IMR-90 (cell line): ENCODE measurements around the gene MRPL9. TPM values are rescaled to one million over a fixed set of nuclear protein-coding genes. Genes with fewer than 3 reads are reported as not detected.
"Not testable (repeated sequence)": the region's sequence is repeated elsewhere in the genome, so short reads cannot be mapped to it uniquely, and the experiment has no call there.

ENCODE experiments used
- ATAC-seq: fragments of 200-7000 bp; cut with Tn5 transposase; 2 replicates; pipeline ENCODE4 v1.9.1; 2020; ENCODE audit warnings: low read depth, mild to moderate bottlenecking, moderate library complexity
- BruUV-seq: library from RNA; stranded (reverse); fragments of 400-500 nt; replicated peaks from 2 replicates; lab custom pipeline; 2021; lab: Mats Ljungman, UMichigan
- CTCF ChIA-PET: fragments of 300-600 bp; formaldehyde crosslinking; extraction: SDS; loops from one replicate; lab custom pipeline; 2021; ENCODE audit warnings: antibody characterized with exemption; lab: Yijun Ruan, JAX
- POLR2A ChIA-PET: fragments of 300-600 bp; sonication (Branson Sonifier 250); formaldehyde crosslinking; loops from one replicate; lab custom pipeline; 2022; ENCODE audit warnings: antibody characterized with exemption; ENCODE audit not compliant: unreplicated experiment; lab: Charles Lee
- DNase-seq: peaks from one replicate; pipeline ENCODE4 v3.0.0; 2013
- H2AFZ ChIP-seq: replicated peaks from 2 replicates; pipeline ENCODE3; 2013; ENCODE audit warnings: low read length, mild to moderate bottlenecking; ENCODE audit not compliant: poor library complexity
- H2AK5ac ChIP-seq: 2 replicates; pipeline ENCODE4 v1.6.1; 2013; ENCODE audit warnings: low read depth, low read length, inconsistent platforms
- H2AK9ac ChIP-seq: replicated peaks from 2 replicates; pipeline ENCODE3; 2013; ENCODE audit warnings: mild to moderate bottlenecking, low read depth, low read length, moderate library complexity; ENCODE audit not compliant: poor library complexity
- H2BK120ac ChIP-seq: 2 replicates; pipeline ENCODE4 v1.6.1; 2013; ENCODE audit warnings: low read depth, low read length, inconsistent platforms
- H2BK15ac ChIP-seq: 3 replicates; pipeline ENCODE4 v1.6.1; 2013; ENCODE audit warnings: low read depth, low read length, inconsistent platforms
- H2BK20ac ChIP-seq: 2 replicates; pipeline ENCODE4 v1.6.1; 2013; ENCODE audit warnings: low read depth, mild to moderate bottlenecking, inconsistent platforms, low read length, moderate library complexity
- H2BK5ac ChIP-seq: 2 replicates; pipeline ENCODE4 v1.6.1; 2013; ENCODE audit warnings: mild to moderate bottlenecking, low read depth, low read length, inconsistent platforms; ENCODE audit not compliant: poor library complexity, severe bottlenecking
- H3K14ac ChIP-seq: replicated peaks from 2 replicates; pipeline ENCODE4 v1.6.1; 2013; ENCODE audit warnings: low read depth, low read length, inconsistent platforms
- H3K18ac ChIP-seq: 2 replicates; pipeline ENCODE4 v1.6.1; 2013; ENCODE audit warnings: low read depth, low read length, control low read depth
- H3K23ac ChIP-seq: 2 replicates; pipeline ENCODE4 v1.6.1; 2013; ENCODE audit warnings: low read depth, low read length, inconsistent platforms
- H3K27ac ChIP-seq: 2 replicates; pipeline ENCODE4 v1.5.1; 2013; ENCODE audit warnings: mild to moderate bottlenecking, control low read depth, low read length; ENCODE audit not compliant: insufficient read depth
- H3K27me3 ChIP-seq: 2 replicates; pipeline ENCODE4 v1.6.1; 2013; ENCODE audit warnings: low read length; ENCODE audit not compliant: control insufficient read depth, insufficient read depth
- H3K36me3 ChIP-seq: 2 replicates; pipeline ENCODE4 v1.6.1; 2013; ENCODE audit warnings: low read length, mixed read lengths; ENCODE audit not compliant: control insufficient read depth, insufficient read depth
- H3K4ac ChIP-seq: 2 replicates; pipeline ENCODE4 v1.6.1; 2013; ENCODE audit warnings: low read depth, low read length, inconsistent platforms
- H3K4me1 ChIP-seq: 2 replicates; pipeline ENCODE4 v1.6.1; 2013; ENCODE audit warnings: low read length, mixed read lengths; ENCODE audit not compliant: control insufficient read depth, insufficient read depth
- H3K4me2 ChIP-seq: 2 replicates; pipeline ENCODE4 v1.6.1; 2013; ENCODE audit warnings: low read depth, mild to moderate bottlenecking, control low read depth, low read length, moderate library complexity
- H3K4me3 ChIP-seq: 2 replicates; pipeline ENCODE4 v1.5.1; 2013; ENCODE audit warnings: low read depth, mild to moderate bottlenecking, control low read depth, low read length, moderate library complexity; ENCODE audit not compliant: insufficient read depth
- H3K56ac ChIP-seq: 2 replicates; pipeline ENCODE4 v1.6.1; 2013; ENCODE audit warnings: low read length, inconsistent platforms; ENCODE audit not compliant: insufficient read depth; ENCODE audit errors: extremely low read depth
- H3K79me1 ChIP-seq, 2 experiments: 2 replicates each; pipeline ENCODE4 v1.6.1; 2013; ENCODE audit warnings: low read length in 2 of 2, inconsistent platforms in 1 of 2, low read depth in 1 of 2
- H3K9ac ChIP-seq: 2 replicates; pipeline ENCODE4 v1.6.1; 2013; ENCODE audit warnings: low read depth, low read length, control low read depth
- H3K9me1 ChIP-seq: 2 replicates; pipeline ENCODE4 v1.6.1; 2013; ENCODE audit warnings: low read length, inconsistent platforms; ENCODE audit not compliant: insufficient read depth
- H3K9me3 ChIP-seq: 2 replicates; pipeline ENCODE4 v1.6.1; 2013; ENCODE audit warnings: low read length; ENCODE audit not compliant: control insufficient read depth, insufficient read depth
- H4K20me1 ChIP-seq: 2 replicates; pipeline ENCODE4 v1.6.1; 2013; ENCODE audit warnings: low read length, inconsistent platforms; ENCODE audit not compliant: insufficient read depth
- H4K5ac ChIP-seq: 2 replicates; pipeline ENCODE4 v1.6.1; 2013; ENCODE audit warnings: mild to moderate bottlenecking, low read depth, low read length, control low read depth
- H4K8ac ChIP-seq, 2 experiments: 2 replicates each; pipeline ENCODE4 v1.6.1; 2013; ENCODE audit warnings: low read depth in 2 of 2, low read length in 2 of 2, control low read depth in 1 of 2, inconsistent platforms in 1 of 2
- H4K91ac ChIP-seq: 2 replicates; pipeline ENCODE4 v1.6.1; 2013; ENCODE audit warnings: low read depth, low read length, inconsistent platforms; ENCODE audit not compliant: insufficient read depth
- BHLHE40 ChIP-seq: fragments of 150-350 bp; IDR thresholded peaks from 2 replicates; pipeline ENCODE4 v1.6.1; 2016; ENCODE audit warnings: mild to moderate bottlenecking, low read depth, low read length
- CEBPB ChIP-seq: IDR thresholded peaks from 2 replicates; pipeline ENCODE4 v1.6.1; 2012; ENCODE audit warnings: low read depth, low read length, improper control_type of control experiment
- ELK1 ChIP-seq: fragments of 150-350 bp; IDR thresholded peaks from 2 replicates; pipeline ENCODE4 v1.6.1; 2016; ENCODE audit warnings: low read depth, mild to moderate bottlenecking, low read length, moderate library complexity, borderline replicate concordance
- WGBS, 2 experiments: methylation state at CpG; one replicate each; pipeline versions ENCODE4 v1.1.5 to v1.1.7; 2013; ENCODE audit warnings: missing lambda C conversion rate in 2 of 2; ENCODE audit not compliant: insufficient read length in 1 of 2; ENCODE audit errors: extremely low coverage in 2 of 2; 5-methylcytosine and 5-hydroxymethylcytosine counted together
- dilution Hi-C: fragments of 300-500 bp; cut with HindIII; formaldehyde crosslinking; loops from one replicate; pipeline ENCODE4 v1.14.3; 2018; ENCODE audit warnings: low sequenced_read_pairs; ENCODE audit not compliant: unreplicated experiment
- in situ Hi-C: fragments of 300-500 bp; cut with MboI; formaldehyde crosslinking; loops from 3 replicates; pipeline ENCODE4 v1.14.3; 2019; ENCODE audit warnings: low sequenced_read_pairs, inconsistent platforms, mixed read lengths
- intact Hi-C: fragments of 100-400 bp; cut with micrococcal nuclease; formaldehyde crosslinking; loops from 2 replicates; pipeline ENCODE4 v1.10.0; 2022
- polyA plus RNA-seq, 3 experiments: library from polyadenylated mRNA; depleted of rRNA; stranded (reverse); fragments of >200 nt; gene quantifications; 2 replicates each; pipeline ENCODE4 v1.2.3, GENCODE V29; 2012; ENCODE audit warnings: low replicate concordance in 1 of 3
- total RNA-seq: library from RNA; depleted of rRNA; stranded (reverse); fragments of >200 nt; gene quantifications from 2 replicates; pipeline ENCODE4 v1.2.3, GENCODE V29; 2012

MRPL9 gene
- total and polyA plus RNA-seq, 2 of the 4 experiments (the other 2 are of a cell fraction), result 65.4 to 87.5 TPM

DNA sequence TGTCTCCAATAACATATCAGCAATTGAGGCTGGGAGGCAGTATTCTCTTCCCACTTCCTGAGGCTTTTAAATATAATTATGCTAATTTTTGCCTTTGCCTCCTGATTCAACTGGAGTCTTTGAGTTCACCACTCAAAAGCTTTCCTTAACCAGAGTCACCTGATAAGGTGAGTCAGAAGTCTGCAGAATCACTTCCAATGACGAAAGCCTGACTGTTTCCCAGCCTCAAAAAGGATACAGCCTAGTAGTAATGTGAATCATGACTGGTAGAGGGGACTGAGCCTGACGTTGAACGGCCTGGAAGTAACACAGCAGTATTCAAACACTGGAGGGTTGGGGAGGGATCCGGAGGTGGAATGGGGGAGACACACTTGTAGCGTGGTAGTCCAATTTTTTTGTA is 10.4 kb upstream of the MRPL9 start (continued):
- no peak for TF ChIP-seq CEBPB
- no peak for TF ChIP-seq BHLHE40
- no peak for TF ChIP-seq ELK1

GRCh38 chr1:151769270-151769669 is 6.0 kb upstream of the MRPL9 start:
- H3K4me3 ChIP-seq, ATAC-seq, H3K27me3 ChIP-seq, H3K56ac ChIP-seq, H2BK15ac ChIP-seq, H3K23ac ChIP-seq, H3K14ac ChIP-seq, H4K8ac ChIP-seq, H3K4ac ChIP-seq, POLR2A ChIA-PET, H4K20me1 ChIP-seq, in situ Hi-C loops, H2BK20ac ChIP-seq, H2AK5ac ChIP-seq, H2AK9ac ChIP-seq, H3K9me3 ChIP-seq, intact Hi-C loops, dilution Hi-C loops, H3K4me2 ChIP-seq, H3K18ac ChIP-seq, H2BK5ac ChIP-seq, H3K79me1 ChIP-seq, BruUV-seq, H3K27ac ChIP-seq, H4K5ac ChIP-seq, H3K9ac ChIP-seq, H2AFZ ChIP-seq, H4K91ac ChIP-seq, H2BK120ac ChIP-seq, H3K4me1 ChIP-seq, H3K36me3 ChIP-seq, H3K9me1 ChIP-seq, DNase-seq, CTCF ChIA-PET: not testable (repeated sequence)
- no CpG with 5 or more reads among the region's 34 CpGs for WGBS, 2 experiments

GRCh38 chr1:151768351-151769066 is 5.2 kb upstream of the MRPL9 start:
- H3K4me3 ChIP-seq, H4K8ac ChIP-seq, H3K18ac ChIP-seq, H2BK15ac ChIP-seq, H2BK5ac ChIP-seq, H3K9ac ChIP-seq, in situ Hi-C loops, H4K5ac ChIP-seq, BruUV-seq, intact Hi-C loops, H3K4me2 ChIP-seq, H4K91ac ChIP-seq, H3K27me3 ChIP-seq, H3K4me1 ChIP-seq, POLR2A ChIA-PET, H3K27ac ChIP-seq, H4K20me1 ChIP-seq, ATAC-seq, DNase-seq, H3K23ac ChIP-seq, H3K14ac ChIP-seq, H2AK9ac ChIP-seq, H2BK20ac ChIP-seq, H3K9me3 ChIP-seq, H3K79me1 ChIP-seq, H3K36me3 ChIP-seq, dilution Hi-C loops, CTCF ChIA-PET, H3K4ac ChIP-seq, H2BK120ac ChIP-seq, H3K9me1 ChIP-seq, H2AK5ac ChIP-seq, H2AFZ ChIP-seq, H3K56ac ChIP-seq: not testable (repeated sequence)
- WGBS, 2 experiments, result no CpG with 5 or more reads among the region's 7 CpGs
